Naive thymus-derived CD8-positive, alpha-beta T cell (primary cell): ENCODE data around the gene ITSN1. TPM values are rescaled to one million over a fixed set of nuclear protein-coding genes. Genes with fewer than 3 reads are reported as not detected.
"Not testable (repeated sequence)": the region's sequence is repeated elsewhere in the genome, so short reads cannot be mapped to it uniquely, and the experiment has no call there.

Source experiments
- ATAC-seq, 2 donors: fragments of 150-1000 bp; cut with Tn5 transposase in 1 of 2; sonication (Bioruptor Pico), chemical (Tn5 transposase) in 1 of 2; 1 replicate in 1 of 2; 2 replicates in 1 of 2; pipeline ENCODE4 v1.10.0; 2021; ENCODE audit warnings: mild to moderate bottlenecking in 2 of 2, moderate library complexity in 2 of 2
- POLR2A ChIA-PET: fragments of 350-600 bp; sonication (Branson Sonifier 250); formaldehyde crosslinking; loops from one replicate; lab custom pipeline; 2021; ENCODE audit warnings: antibody characterized with exemption; lab: Charles Lee
- DNase-seq, 10 donors: peaks; one replicate each; pipeline versions ENCODE4 v3.0.0 to v3.0.0-alpha.2; 2020 to 2022
- H3K27ac Mint-ChIP-seq, 10 donors: one replicate each; pipeline ENCODE4 v1.8.0; 2020 to 2022; ENCODE audit warnings: mild to moderate bottlenecking in 10 of 10, mixed read lengths in 10 of 10, moderate library complexity in 4 of 10, inconsistent platforms in 1 of 10
- H3K27me3 Mint-ChIP-seq, 5 donors: one replicate each; pipeline ENCODE4 v1.8.0; 2021 to 2022; ENCODE audit warnings: mixed read lengths in 5 of 5
- H3K36me3 Mint-ChIP-seq, 3 donors: one replicate each; pipeline ENCODE4 v1.8.0; 2020 to 2022; ENCODE audit warnings: mixed read lengths in 3 of 3, mild to moderate bottlenecking in 2 of 3, inconsistent platforms in 1 of 3
- H3K4me1 Mint-ChIP-seq, 4 donors: one replicate each; pipeline ENCODE4 v1.8.0; 2021 to 2022; ENCODE audit warnings: mixed read lengths in 4 of 4
- H3K4me3 Mint-ChIP-seq, 10 donors: one replicate each; pipeline ENCODE4 v1.8.0; 2020 to 2022; ENCODE audit warnings: mild to moderate bottlenecking in 10 of 10, mixed read lengths in 10 of 10, moderate library complexity in 6 of 10, inconsistent platforms in 1 of 10
- H3K9me3 Mint-ChIP-seq, 9 donors: one replicate each; pipeline ENCODE4 v1.8.0; 2020 to 2022; ENCODE audit warnings: mixed read lengths in 9 of 9, mild to moderate bottlenecking in 3 of 9, inconsistent platforms in 1 of 9, moderate library complexity in 1 of 9
- polyA plus RNA-seq, 3 donors: library from polyadenylated mRNA; unstranded; fragments of 300-500 nt; fragmentation: Illumina TruSeq; gene quantifications; one replicate each; pipeline ENCODE4 v1.2.3, GENCODE V29; 2021
- total RNA-seq, 8 experiments: library from RNA in 2 of 8; stranded (reverse) in 2 of 8; gene quantifications; one replicate each; pipeline ENCODE4 v1.2.3 and lab custom pipeline; 2021 to 2026

The ITSN1 gene
- total and polyA plus RNA-seq, 5 experiments from 2014 or later = 0.15 to 4.3 (median 0.88) TPM

GRCh38 chr21:33861125-33861524 is 218.8 kb downstream of the ITSN1 start:
- H3K27ac Mint-ChIP-seq = peak overlapping the region in 1 of 10 donors; percentile 7
- no peaks in the 10 kb centered on the region for H3K9me3 Mint-ChIP-seq
- no peaks in the 10 kb centered on the region for H3K36me3 Mint-ChIP-seq
- ATAC-seq = no peak
- no peak for DNase-seq
- no peak overlapping the region for H3K4me3 Mint-ChIP-seq
- no peaks in the 10 kb centered on the region for H3K4me1 Mint-ChIP-seq
- peaks cover 0 to 2% (median 0%) of the 10 kb centered on the region in 5 donors for H3K27me3 Mint-ChIP-seq
- POLR2A ChIA-PET = no interaction called here

GRCh38 chr21:33863191-33863590 is 220.9 kb downstream of the ITSN1 start:
- H3K36me3 Mint-ChIP-seq, ATAC-seq, H3K27me3 Mint-ChIP-seq, POLR2A ChIA-PET, DNase-seq, H3K4me3 Mint-ChIP-seq, H3K27ac Mint-ChIP-seq, H3K4me1 Mint-ChIP-seq, H3K9me3 Mint-ChIP-seq: not testable (repeated sequence)

GRCh38 chr21:33864150-33864549 is 221.8 kb downstream of the ITSN1 start:
- POLR2A ChIA-PET = interaction anchor here (0.6 kb wide), 1 partner anchor 31 kb away, joined by 4 read pairs; no protein-coding TSS in a partner anchor
- Mint-ChIP-seq H3K4me1 (peaks cover 0 to 5% (median 4%) of the 10 kb centered on the region in 4 donors), H3K27ac (no peak overlapping the region), H3K36me3 (no peaks in the 10 kb centered on the region), H3K4me3 (no peak overlapping the region), H3K9me3 (no peaks in the 10 kb centered on the region), H3K27me3 (peaks cover 0 to 4% (median 0%) of the 10 kb centered on the region in 5 donors)
- DNase-seq = no peak
- no peak for ATAC-seq

DNA sequence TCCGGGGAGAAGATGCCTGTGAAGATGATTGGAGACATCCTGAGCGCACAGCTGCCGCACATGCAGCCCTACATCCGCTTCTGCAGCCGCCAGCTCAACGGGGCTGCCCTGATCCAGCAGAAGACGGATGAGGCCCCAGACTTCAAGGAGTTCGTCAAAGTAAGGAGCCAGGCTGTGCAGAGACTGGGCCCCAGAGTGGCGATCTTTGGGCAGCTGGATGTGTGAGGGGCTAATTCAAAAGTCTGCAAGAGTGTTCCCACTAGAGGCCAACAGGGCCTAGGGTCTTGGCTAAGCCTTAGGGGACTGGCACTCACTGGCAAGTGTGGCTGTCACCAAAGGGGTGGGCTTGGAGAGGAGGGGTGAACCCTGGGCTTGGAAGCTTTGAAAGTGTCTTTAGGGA is 222.9 kb downstream of the ITSN1 start:
- no peak overlapping the region for H3K27ac Mint-ChIP-seq
- ATAC-seq (no peak), DNase-seq (no peak)
- H3K27me3 Mint-ChIP-seq = peaks cover 0 to 4% (median 0%) of the 10 kb centered on the region in 5 donors
- H3K4me3 Mint-ChIP-seq = no peak overlapping the region
- H3K9me3 Mint-ChIP-seq = no peaks in the 10 kb centered on the region
- H3K36me3 Mint-ChIP-seq = no peaks in the 10 kb centered on the region
- H3K4me1 Mint-ChIP-seq = peaks cover 0 to 5% (median 4%) of the 10 kb centered on the region in 4 donors
- POLR2A ChIA-PET = no interaction called here

- Mint-ChIP-seq H3K36me3 (no peaks in the 10 kb centered on the region), H3K27ac (no peak overlapping the region), H3K9me3 (no peaks in the 10 kb centered on the region), H3K27me3 (peaks cover 0 to 2% (median 0%) of the 10 kb centered on the region in 5 donors), H3K4me1 (peaks cover 0 to 5% (median 4%) of the 10 kb centered on the region in 4 donors), H3K4me3 (no peak overlapping the region)
- DNase-seq (no peak), ATAC-seq (no peak)
- POLR2A ChIA-PET = no interaction called here
These were observed 223.8 kb downstream of the ITSN1 start for GRCh38 chr21:33865996-33866575.

- peaks cover 0 to 2% (median 0%) of the 10 kb centered on the region in 5 donors for H3K27me3 Mint-ChIP-seq
- H3K4me1 Mint-ChIP-seq = peaks cover 0 to 5% (median 4%) of the 10 kb centered on the region in 4 donors
- ATAC-seq (no peak), DNase-seq (no peak)
- peak overlapping the region in 1 of 10 donors; percentile 55 for H3K4me3 Mint-ChIP-seq
- no peaks in the 10 kb centered on the region for H3K36me3 Mint-ChIP-seq
- POLR2A ChIA-PET = no interaction called here
- no peak overlapping the region for H3K27ac Mint-ChIP-seq
- no peaks in the 10 kb centered on the region for H3K9me3 Mint-ChIP-seq
These were observed 224.5 kb downstream of the ITSN1 start for GRCh38 chr21:33866826-33867225.

- DNase-seq, POLR2A ChIA-PET, ATAC-seq, H3K36me3 Mint-ChIP-seq, H3K4me1 Mint-ChIP-seq, H3K27me3 Mint-ChIP-seq, H3K9me3 Mint-ChIP-seq: not testable (repeated sequence)
- peak overlapping the region; percentile 55 to 88 (median 78) for H3K4me3 Mint-ChIP-seq
- H3K27ac Mint-ChIP-seq = peak overlapping the region in 6 of 10 donors; percentile 15 to 81 (median 61)
These were observed 225.6 kb downstream of the ITSN1 start for GRCh38 chr21:33867868-33868267.

GRCh38 chr21:33869873-33870272 is 227.6 kb downstream of the ITSN1 start:
- POLR2A ChIA-PET = no interaction called here
- no peak for ATAC-seq
- H3K27ac Mint-ChIP-seq = no peak overlapping the region
- H3K4me1 Mint-ChIP-seq = peaks cover 0 to 5% (median 4%) of the 10 kb centered on the region in 4 donors
- peaks cover 0 to 2% (median 0%) of the 10 kb centered on the region in 5 donors for H3K27me3 Mint-ChIP-seq
- H3K36me3 Mint-ChIP-seq = no peaks in the 10 kb centered on the region
- DNase-seq = no peak
- H3K9me3 Mint-ChIP-seq = no peaks in the 10 kb centered on the region
- H3K4me3 Mint-ChIP-seq = no peak overlapping the region

DNA sequence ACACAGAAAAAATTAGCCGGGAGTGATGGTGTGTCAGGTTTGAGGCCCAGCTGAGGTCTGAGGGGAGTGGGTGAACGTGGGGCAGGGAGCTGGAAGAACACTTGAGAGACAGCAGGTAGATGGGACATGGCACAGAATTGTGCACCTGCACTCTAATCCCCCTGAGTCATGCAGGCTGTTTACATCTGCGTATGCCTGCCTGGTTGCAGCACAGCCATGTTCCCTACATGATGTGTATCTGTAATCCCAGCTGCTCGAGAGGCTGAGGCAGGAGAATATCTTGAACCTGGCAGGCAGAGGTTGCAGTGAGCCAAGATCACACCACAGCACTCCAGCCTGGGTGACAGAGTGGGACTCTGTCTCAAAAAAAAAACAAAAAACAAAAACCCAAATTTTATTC is 228.5 kb downstream of the ITSN1 start:
- DNase-seq = no peak
- Mint-ChIP-seq H3K4me3 (no peak overlapping the region), H3K27ac (peak overlapping the region in 1 of 10 donors; percentile 60), H3K9me3 (no peaks in the 10 kb centered on the region), H3K27me3 (peaks cover 0 to 2% (median 0%) of the 10 kb centered on the region in 5 donors), H3K36me3 (no peaks in the 10 kb centered on the region), H3K4me1 (peaks cover 0 to 5% (median 4%) of the 10 kb centered on the region in 4 donors)
- ATAC-seq = no peak
- POLR2A ChIA-PET = no interaction called here

DNA sequence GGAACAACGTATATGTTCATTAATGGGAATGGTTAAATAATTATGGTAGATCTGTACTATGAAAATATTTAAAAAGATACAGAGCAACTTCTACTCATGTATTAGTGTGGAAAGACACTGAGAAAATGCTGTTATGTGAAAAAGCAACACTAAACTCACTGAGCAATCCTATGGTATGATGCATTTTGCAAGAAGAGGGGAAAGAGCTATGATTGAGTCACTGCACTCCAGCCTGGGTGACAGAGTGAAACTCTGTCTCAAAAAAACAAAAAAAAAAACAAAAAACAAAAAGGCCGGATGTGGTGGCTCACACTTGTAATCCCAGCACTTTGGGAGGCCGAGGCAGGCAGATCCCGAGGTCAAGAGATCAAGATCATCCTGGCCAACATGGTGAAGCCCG is 228.9 kb downstream of the ITSN1 start:
- Mint-ChIP-seq H3K4me3 (no peak overlapping the region), H3K36me3 (no peaks in the 10 kb centered on the region), H3K27ac (no peak overlapping the region), H3K27me3 (peaks cover 0 to 2% (median 2%) of the 10 kb centered on the region in 5 donors), H3K4me1 (peaks cover 0 to 5% (median 4%) of the 10 kb centered on the region in 4 donors), H3K9me3 (no peaks in the 10 kb centered on the region)
- ATAC-seq = no peak
- POLR2A ChIA-PET = no interaction called here
- no peak for DNase-seq

GRCh38 chr21:33872881-33873515 is 230.7 kb downstream of the ITSN1 start:
- Mint-ChIP-seq H3K27me3 (peaks cover 0 to 4% (median 3%) of the 10 kb centered on the region in 5 donors), H3K36me3 (no peaks in the 10 kb centered on the region), H3K27ac (no peak overlapping the region), H3K4me1 (no peaks in the 10 kb centered on the region), H3K9me3 (no peaks in the 10 kb centered on the region), H3K4me3 (no peak overlapping the region)
- ATAC-seq (no peak), DNase-seq (no peak)
- POLR2A ChIA-PET = no interaction called here

DNA sequence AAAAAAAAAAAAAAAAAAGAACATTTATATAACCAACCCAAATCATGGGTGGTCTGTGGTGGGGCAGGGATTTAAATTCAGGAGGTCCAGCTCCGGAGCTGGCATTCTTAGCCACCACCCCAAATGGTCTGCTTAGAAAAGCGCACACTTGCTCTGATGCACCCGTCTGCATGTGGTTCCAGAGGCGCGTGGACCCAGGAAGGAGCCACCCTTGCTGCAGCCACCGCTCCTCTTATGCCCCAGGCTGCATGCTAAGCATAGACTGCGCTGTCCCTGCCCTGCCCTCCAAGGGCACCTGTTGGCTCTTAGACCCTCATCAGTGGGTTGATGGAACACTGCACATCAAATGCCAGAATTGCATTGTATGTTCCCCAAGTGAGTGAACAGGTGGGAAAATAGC is 231.9 kb downstream of the ITSN1 start:
- ATAC-seq (no peak), DNase-seq (no peak)
- Mint-ChIP-seq H3K9me3 (no peaks in the 10 kb centered on the region), H3K4me1 (no peaks in the 10 kb centered on the region), H3K36me3 (no peaks in the 10 kb centered on the region), H3K4me3 (no peak overlapping the region), H3K27me3 (peaks cover 0 to 4% (median 3%) of the 10 kb centered on the region in 5 donors), H3K27ac (no peak overlapping the region)
- POLR2A ChIA-PET = no interaction called here

GRCh38 chr21:33875026-33875695 is 232.9 kb downstream of the ITSN1 start:
- DNase-seq (no peak), ATAC-seq (no peak)
- H3K36me3 Mint-ChIP-seq = no peaks in the 10 kb centered on the region
- no peaks in the 10 kb centered on the region for H3K4me1 Mint-ChIP-seq
- H3K27me3 Mint-ChIP-seq = peaks cover 0 to 5% (median 4%) of the 10 kb centered on the region in 5 donors
- POLR2A ChIA-PET = no interaction called here
- no peaks in the 10 kb centered on the region for H3K9me3 Mint-ChIP-seq
- H3K27ac Mint-ChIP-seq = peak overlapping the region in 1 of 10 donors; percentile 62
- H3K4me3 Mint-ChIP-seq = no peak overlapping the region
